HL-60 (cell line): ENCODE data around the gene DEPDC1.

Experiments used
- GABPA ChIP-seq: IDR thresholded peaks from 2 replicates; pipeline ENCODE4 v1.6.1; 2012; ENCODE audit warnings: low read depth
- POLR2AphosphoS5 ChIP-seq: IDR thresholded peaks from 2 replicates; pipeline ENCODE4 v1.6.1; 2012; ENCODE audit warnings: low read depth
- TF ChIP-seq, protein P1 (sequence below): IDR thresholded peaks from one replicate; pipeline ENCODE4 v1.5.1; 2011; ENCODE audit warnings: low read length, control low read depth, inconsistent platforms; ENCODE audit not compliant: insufficient read depth
- TF ChIP-seq, protein P2 (sequence below): IDR thresholded peaks from 2 replicates; pipeline ENCODE4 v1.6.1; 2012; ENCODE audit warnings: low read depth; ENCODE audit not compliant: insufficient replicate concordance

DNA sequence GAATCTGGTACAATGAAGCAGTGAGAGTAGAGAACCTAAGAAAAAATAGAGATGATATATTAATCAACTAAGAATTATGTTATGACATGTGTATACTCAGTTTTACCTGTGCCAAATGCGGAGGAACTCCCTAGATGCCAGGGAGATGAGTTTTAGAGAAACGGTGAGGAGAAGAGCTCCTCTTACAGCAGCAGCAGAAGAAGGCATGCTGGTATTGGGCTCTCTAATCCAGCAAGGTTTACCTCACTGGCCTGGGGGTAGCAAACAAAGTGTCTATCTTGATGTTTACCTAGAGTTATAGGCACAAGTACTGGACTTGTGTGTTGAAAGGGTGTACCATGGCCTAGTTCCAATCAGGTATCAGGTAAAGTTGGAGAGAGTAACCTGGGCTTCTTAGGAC lies 28.9 kb upstream of the DEPDC1 start:
- TF ChIP-seq, protein P1, sequence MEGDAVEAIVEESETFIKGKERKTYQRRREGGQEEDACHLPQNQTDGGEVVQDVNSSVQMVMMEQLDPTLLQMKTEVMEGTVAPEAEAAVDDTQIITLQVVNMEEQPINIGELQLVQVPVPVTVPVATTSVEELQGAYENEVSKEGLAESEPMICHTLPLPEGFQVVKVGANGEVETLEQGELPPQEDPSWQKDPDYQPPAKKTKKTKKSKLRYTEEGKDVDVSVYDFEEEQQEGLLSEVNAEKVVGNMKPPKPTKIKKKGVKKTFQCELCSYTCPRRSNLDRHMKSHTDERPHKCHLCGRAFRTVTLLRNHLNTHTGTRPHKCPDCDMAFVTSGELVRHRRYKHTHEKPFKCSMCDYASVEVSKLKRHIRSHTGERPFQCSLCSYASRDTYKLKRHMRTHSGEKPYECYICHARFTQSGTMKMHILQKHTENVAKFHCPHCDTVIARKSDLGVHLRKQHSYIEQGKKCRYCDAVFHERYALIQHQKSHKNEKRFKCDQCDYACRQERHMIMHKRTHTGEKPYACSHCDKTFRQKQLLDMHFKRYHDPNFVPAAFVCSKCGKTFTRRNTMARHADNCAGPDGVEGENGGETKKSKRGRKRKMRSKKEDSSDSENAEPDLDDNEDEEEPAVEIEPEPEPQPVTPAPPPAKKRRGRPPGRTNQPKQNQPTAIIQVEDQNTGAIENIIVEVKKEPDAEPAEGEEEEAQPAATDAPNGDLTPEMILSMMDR = no peak
- TF ChIP-seq, protein P2, sequence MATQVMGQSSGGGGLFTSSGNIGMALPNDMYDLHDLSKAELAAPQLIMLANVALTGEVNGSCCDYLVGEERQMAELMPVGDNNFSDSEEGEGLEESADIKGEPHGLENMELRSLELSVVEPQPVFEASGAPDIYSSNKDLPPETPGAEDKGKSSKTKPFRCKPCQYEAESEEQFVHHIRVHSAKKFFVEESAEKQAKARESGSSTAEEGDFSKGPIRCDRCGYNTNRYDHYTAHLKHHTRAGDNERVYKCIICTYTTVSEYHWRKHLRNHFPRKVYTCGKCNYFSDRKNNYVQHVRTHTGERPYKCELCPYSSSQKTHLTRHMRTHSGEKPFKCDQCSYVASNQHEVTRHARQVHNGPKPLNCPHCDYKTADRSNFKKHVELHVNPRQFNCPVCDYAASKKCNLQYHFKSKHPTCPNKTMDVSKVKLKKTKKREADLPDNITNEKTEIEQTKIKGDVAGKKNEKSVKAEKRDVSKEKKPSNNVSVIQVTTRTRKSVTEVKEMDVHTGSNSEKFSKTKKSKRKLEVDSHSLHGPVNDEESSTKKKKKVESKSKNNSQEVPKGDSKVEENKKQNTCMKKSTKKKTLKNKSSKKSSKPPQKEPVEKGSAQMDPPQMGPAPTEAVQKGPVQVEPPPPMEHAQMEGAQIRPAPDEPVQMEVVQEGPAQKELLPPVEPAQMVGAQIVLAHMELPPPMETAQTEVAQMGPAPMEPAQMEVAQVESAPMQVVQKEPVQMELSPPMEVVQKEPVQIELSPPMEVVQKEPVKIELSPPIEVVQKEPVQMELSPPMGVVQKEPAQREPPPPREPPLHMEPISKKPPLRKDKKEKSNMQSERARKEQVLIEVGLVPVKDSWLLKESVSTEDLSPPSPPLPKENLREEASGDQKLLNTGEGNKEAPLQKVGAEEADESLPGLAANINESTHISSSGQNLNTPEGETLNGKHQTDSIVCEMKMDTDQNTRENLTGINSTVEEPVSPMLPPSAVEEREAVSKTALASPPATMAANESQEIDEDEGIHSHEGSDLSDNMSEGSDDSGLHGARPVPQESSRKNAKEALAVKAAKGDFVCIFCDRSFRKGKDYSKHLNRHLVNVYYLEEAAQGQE = no peak
- TF ChIP-seq POLR2AphosphoS5 = no peak
- no peak for TF ChIP-seq GABPA
